NB4 (cell line): ENCODE data around the gene PAQR6.

Experiments
- DNase-seq: peaks from one replicate; pipeline ENCODE4 v3.0.0; 2010; ENCODE audit warnings: low read depth
- H3K4me3 ChIP-seq: one replicate; pipeline ENCODE4 v1.5.1; 2011; ENCODE audit warnings: mild to moderate bottlenecking, low read depth, low read length, moderate library complexity
- CTCF ChIP-seq: IDR thresholded peaks from one replicate; pipeline ENCODE4 v1.5.1; 2012; ENCODE audit warnings: low read depth, low read length
- MAX ChIP-seq: IDR thresholded peaks from 2 replicates; pipeline ENCODE4 v1.6.1; 2011; ENCODE audit warnings: low read depth, low read length
- MYC ChIP-seq: IDR thresholded peaks from 2 replicates; pipeline ENCODE4 v1.6.1; 2011; ENCODE audit warnings: low read depth, low read length
- POLR2A ChIP-seq: IDR thresholded peaks from 2 replicates; pipeline ENCODE4 v1.6.1; 2011; ENCODE audit warnings: mild to moderate bottlenecking; ENCODE audit not compliant: insufficient read length; ENCODE audit errors: extremely low read depth

PAQR6 gene

GRCh38 chr1:156248323-156248683 is 447 bp upstream of the PAQR6 start:
- DNase-seq = no peak
- no peak overlapping the region for H3K4me3 ChIP-seq
- TF ChIP-seq CTCF (no peak), MYC (no peak), POLR2A (no peak), MAX (no peak)

GRCh38 chr1:156246781-156247459 is 936 bp downstream of the PAQR6 start:
- H3K4me3 ChIP-seq = no peak overlapping the region
- DNase-seq = no peak
- TF ChIP-seq MAX (no peak), MYC (no peak), CTCF (no peak), POLR2A (no peak)

- no peak for TF ChIP-seq POLR2A
- TF ChIP-seq MYC = no peak
- no peak for TF ChIP-seq MAX
- no peak for TF ChIP-seq CTCF
- peak; percentile 49 for DNase-seq
- H3K4me3 ChIP-seq = no peak overlapping the region
Measured at GRCh38 chr1:156246241-156246780, 1.5 kb downstream of the PAQR6 start.

GRCh38 chr1:156245451-156246232 is 2.2 kb downstream of the PAQR6 start:
- no peak for TF ChIP-seq MAX
- no peak for TF ChIP-seq CTCF
- no peak for TF ChIP-seq POLR2A
- TF ChIP-seq MYC = no peak
- no peak overlapping the region for H3K4me3 ChIP-seq
- DNase-seq = peak; percentile 50

GRCh38 chr1:156244712-156245111 is 3.1 kb downstream of the PAQR6 start:
- DNase-seq = no peak
- no peak for TF ChIP-seq MYC
- TF ChIP-seq CTCF = no peak
- no peak for TF ChIP-seq MAX
- TF ChIP-seq POLR2A = no peak
- H3K4me3 ChIP-seq = no peak overlapping the region
